ENCODE measurements around the gene SNTB2.

DNA sequence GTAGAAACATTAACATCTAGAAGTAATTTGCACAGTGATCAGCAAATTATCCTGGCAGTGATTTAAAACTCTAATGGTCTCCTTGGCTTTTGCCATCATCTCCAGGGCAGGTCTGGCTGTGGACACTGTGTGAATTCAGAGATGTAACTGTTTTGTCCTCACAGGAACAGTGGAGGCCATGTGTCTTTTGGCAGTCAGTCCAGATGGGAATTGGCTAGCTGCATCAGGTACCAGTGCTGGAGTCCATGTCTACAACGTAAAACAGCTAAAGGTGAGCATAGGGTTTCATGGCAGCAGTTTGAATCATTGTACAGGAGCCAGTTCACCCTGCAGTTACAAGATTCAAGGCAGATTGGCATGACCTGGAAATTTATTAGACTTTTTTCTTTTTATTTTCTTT, 26.8 kb upstream of the SNTB2 start:
- no peak for TF ChIP-seq CTCF (IDR thresholded peaks at IDR 0.05)
- no peak for TF ChIP-seq REST (IDR thresholded peaks at IDR 0.05; ENCODE audit: low read depth, low read length)
- TF ChIP-seq SIN3A (IDR thresholded peaks at IDR 0.05; ENCODE audit: borderline replicate concordance, low read depth, low read length): no peak
- no peak for TF ChIP-seq FOSL2 (IDR thresholded peaks at IDR 0.05; ENCODE audit: borderline replicate concordance, low read depth)

Measured in SK-N-SH (cell line).